GM19193 (cell line): ENCODE measurements around the gene DAO.
A peak's percentile ranks its signal among the peaks of the same experiment; 100 is the strongest.

Experiments used
- POLR2A ChIP-seq: IDR thresholded peaks from 4 replicates; pipeline ENCODE4 v1.6.1; 2011; ENCODE audit not compliant: insufficient read depth, insufficient read length; ENCODE audit errors: extremely low read depth

The DAO gene

DNA sequence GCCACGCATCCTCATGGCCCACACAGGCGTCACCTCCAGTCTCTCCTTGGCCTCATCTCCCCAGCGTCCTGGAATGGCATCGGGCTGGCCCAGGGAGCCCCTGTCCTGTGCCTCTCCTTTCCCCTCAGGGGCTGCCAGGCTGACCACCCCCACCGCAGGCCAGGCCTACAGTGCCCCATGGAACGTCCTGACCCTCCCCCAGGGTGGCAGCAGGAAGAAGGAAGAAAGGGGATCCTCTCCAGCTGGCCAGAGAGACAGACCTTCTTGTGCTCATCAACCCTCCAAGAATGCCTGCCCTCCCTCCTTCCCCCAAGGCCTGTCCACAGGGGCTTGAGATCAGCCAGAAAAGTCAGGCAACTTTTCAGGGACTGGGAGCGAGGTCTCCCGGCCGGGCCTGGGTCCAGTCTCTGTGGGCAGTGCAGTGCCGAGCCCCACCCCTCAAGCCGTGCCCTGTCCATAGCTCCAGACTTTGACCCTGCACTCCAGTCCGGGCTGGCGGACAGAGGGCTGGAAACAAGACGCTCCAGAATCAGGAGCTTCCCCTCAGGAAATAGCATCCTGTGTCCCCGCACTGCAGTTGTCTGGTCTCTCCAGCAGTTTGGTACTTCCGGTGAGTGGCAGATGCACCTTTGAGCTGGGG is at the start of gene DAO:
Gene DAO (plus strand): TSS at position 478 of the 640 bp plus-strand sequence. CDS start 4,915 bp downstream, outside the sequence.
- TF ChIP-seq POLR2A = no peak

DNA sequence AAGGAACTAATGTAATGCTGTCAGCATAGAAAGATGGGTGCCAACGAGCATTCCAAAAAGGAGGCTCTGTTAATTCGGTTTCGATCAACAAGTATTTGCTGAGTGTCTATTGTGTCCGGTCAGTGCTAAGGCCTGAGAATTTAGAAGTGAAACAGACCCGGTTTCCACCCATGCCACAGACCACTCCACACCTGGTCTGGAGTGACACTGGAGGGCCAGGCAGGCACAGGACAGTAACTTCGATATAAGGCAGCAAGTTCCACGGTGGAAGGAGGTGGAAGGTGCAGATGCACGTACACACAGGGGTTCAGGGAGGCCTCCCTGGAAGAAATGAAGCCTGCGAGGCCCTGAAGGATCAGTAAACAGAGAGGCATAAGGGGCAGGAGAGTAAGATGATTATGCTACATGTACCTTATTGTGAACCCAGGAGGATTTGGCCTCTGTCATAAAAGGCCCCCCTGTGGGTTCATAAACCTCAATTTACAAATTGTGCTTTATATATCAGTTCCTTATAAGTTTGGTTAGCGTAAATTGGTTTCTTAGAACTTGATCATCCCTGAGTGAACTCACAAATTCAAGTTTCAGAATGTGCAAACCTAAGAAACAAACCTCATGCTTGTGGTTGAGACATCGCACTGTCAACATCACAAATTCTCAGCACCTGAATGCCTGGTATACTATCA is 48.4 kb upstream of the DAO start:
- no peak for TF ChIP-seq POLR2A

- TF ChIP-seq POLR2A = no peak
Observed at GRCh38 chr12:108832208-108832607, 47.7 kb upstream of the DAO start.

- TF ChIP-seq POLR2A = no peak
Observed at GRCh38 chr12:108832730-108833354, 47.0 kb upstream of the DAO start.

DNA sequence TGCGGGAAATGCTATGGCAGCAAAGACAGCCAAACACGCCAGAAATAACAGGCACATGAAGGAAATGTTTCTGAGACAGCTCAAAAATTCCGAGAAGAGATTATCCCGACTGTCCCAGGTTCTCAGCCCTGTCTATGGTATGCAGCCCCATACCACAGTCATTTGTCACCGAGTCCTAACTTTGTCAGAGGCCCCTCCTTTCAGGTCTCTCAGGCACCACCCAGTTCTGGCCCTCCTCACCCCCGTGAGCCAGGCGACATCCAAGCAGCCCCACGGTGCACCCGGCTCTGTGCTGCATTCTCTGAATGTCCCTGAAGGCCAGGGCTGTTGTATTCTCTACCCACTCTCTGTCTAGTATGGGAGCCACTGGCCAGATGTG is 46.5 kb upstream of the DAO start:
- no peak for TF ChIP-seq POLR2A

DNA sequence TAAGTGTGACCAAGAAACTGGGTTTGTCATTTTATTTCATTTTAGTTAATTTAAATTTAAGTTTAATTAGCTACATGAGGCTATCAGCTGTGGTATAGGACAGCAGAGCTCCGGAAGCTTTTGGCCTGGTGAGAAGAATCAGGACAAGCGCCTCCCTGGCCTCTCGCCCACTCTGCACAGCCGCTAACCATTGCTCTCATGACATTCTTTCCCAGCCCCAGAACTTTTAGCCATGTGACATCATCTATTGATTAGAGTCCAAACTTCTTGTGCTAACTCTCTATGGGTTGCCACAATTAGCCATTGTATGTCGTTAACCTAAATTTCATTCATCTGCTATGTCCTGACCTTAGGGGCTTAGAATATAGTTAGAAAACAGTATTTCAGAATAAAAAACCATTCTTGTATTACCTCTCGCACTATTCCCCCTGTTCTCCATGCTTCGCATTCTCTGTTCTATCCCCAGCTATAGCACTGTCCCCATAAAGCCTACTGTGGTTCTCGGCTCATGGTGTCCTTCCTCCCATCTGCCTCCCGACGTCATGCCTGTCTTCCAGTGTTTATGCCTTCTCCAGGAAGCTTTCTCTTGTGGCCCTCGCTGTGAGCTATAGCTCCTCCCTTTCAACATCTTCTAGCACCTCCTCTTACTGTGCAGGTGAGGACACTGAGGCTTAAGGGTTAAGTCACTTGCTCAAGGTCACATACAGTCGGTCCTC is 46.0 kb upstream of the DAO start:
- no peak for TF ChIP-seq POLR2A

GRCh38 chr12:108835860-108836634 is 43.8 kb upstream of the DAO start:
- no peak for TF ChIP-seq POLR2A

GRCh38 chr12:108837239-108837638 is 42.7 kb upstream of the DAO start:
- no peak for TF ChIP-seq POLR2A

- TF ChIP-seq POLR2A = no peak
Observed at GRCh38 chr12:108837680-108838079, 42.2 kb upstream of the DAO start.

- peak; percentile 56 for TF ChIP-seq POLR2A
Observed at GRCh38 chr12:108838194-108839017, 41.5 kb upstream of the DAO start.

DNA sequence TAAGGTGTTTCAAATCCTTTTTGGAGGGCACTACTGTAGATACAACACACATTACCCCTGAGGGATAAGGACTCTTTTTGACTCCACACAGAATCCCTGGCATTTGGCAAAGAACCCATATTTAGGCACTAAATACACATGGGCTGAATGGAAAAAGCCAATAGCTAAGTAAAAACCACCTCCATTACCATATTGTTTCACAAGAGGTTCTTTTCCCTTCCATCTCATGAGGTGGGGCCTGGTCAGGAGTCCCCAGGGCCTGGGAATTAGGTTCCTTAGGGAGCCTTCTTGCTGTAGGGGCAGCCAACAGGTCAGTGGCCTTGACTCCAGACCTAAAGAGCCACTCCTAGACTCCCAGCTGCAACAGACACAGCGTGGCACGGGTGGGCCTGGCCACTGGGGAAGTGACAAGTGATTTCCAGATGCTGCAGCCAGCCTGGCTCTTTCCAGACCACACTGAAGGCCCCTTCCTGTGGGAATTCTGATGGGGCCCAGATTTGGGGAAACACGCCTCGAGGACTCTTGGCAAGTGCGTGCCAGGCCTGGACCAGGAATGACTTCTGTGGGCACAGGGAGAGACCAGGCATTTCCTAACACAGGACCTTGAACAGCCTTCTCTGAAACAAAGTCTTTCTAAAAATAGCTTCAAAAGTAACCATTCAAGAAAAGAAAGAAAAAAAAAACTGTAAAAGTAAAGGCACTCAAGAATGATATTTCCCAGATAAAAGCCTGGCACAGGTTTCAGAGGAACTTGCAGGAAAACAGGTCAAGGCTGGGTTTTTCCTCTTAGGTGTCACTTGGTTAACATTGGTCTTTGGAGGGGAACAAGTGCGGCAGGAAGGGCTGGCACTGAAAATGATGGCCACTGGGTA is 40.6 kb upstream of the DAO start:
- TF ChIP-seq POLR2A = no peak

DNA sequence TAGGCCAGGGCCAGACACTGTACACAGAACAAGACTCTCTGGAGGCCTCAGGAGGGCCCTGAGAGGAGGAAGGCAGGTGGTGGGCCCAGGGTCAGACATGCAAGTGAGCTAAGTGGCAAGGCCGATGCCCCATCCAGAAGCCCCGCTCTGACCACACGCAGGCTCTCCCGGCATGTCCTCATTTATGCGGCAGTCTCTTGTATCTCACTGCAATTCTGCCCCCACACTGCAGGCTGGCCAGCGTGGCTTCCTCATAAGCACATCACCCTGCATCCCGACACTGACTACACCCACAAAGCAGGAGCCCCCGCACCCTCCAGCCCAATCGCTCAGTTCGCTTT is 40.0 kb upstream of the DAO start:
- TF ChIP-seq POLR2A = no peak

DNA sequence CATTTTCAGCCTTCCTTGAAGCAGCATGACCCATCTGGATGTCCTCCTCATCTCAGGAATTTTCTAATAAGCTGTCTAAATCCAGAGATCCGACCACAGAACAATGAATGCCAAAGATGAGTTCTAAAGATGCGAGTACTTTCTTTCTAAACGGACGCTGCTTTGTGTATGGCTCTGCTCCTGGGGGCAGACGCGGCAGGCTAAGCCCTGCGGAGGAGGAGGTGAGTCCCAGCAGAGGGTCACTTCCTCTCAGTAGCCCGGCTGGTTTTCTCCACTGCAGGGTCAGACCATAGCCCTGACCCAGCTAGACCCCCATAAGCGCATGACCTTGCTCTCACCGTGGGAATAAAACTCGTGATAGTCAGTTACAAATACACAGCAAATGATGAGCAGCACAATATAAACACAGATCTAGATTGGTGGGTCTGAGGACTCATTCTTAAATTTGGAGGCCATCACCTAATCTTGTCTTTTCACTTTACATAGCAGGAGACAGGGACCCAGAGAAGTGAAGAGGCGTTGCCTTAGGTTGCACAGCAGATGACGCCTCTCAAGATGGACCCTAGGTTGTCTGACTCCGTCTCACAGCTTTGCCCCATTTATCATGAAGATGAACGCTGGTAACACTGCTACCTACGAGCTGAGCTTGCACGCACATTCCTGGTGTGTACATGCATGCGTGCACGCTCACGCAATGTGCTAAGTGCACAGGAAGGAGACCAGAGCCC is 39.1 kb upstream of the DAO start:
- no peak for TF ChIP-seq POLR2A

DNA sequence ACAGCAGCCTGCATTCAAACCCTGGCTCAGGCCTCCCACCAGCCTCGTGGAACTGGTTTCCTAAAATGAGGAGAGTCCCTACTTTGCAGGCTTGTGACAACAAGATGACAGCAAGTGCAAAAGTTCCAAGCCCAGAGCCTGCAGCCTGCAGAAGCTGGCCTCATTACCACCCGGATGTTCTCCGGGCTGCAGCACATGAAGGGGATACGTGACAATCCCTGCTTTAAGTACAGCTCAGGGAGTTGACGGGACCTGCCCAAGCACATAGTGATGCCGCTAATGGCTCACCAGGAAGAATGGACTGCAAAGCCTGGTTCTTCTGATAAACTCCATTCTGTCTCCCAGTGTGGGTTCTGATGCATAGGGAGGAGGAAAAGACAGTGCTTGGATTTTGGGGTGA is 37.5 kb upstream of the DAO start:
- TF ChIP-seq POLR2A = no peak
